Measurements from ENCODE around the gene SPOPL. TPM values are rescaled to one million over a fixed set of nuclear protein-coding genes. Genes with fewer than 3 reads are reported as not detected.
A peak's percentile ranks its signal among the peaks of the same experiment; 100 is the strongest.
"Not testable (repeated sequence)": the region's sequence is repeated elsewhere in the genome, so short reads cannot be mapped to it uniquely, and the experiment has no call there.

The SPOPL gene
- total RNA-seq (2014; rRNA removed; shearing (Covaris generic)): 19.0 and 20.4 TPM in 2 replicates

DNA sequence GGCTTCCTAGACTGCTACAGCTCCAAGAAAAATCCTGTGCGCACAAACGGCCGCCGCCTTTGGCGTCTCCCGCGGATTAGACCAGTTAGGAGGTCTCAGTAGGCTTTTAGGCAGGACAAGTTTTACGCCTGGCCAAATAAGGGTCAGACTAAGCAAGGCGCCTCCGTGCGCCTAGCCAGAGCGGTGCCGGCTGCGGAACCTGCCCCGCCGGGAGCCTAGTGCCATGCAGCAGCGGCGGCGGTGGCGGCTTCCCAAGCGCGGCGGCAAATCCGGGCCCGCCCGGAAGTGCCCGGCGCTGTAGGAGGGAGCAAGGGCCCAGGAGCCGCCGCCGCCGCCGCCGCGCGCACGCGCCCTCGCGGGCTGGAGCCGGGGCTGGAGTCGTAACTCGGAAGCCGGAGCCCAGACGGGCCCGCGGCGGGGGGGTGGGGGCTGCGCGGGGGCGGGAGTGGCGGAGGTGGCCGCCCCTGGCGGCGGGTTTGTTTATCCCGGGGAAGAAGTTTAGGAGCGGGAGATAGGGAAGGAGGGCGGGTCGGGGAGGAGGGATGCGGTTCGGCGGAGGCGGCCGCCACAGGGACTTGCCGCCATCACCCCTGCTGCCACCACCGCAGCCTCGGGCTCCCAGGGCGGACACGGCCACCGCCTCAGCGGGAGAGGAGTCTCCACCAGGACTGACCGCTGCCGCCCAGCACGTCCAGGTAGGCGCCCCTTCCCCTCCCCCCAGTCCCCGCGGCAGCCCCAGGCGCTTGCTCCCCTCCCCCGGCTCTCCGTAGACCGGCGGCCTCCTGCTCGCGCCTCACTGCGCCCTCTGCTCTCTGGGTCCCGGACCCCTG is at the start of gene SPOPL:
SPOPL (plus strand) TSS at position 346 of the 830 bp plus-strand sequence. CDS start 48,447 bp downstream, outside the sequence.
- peak; percentile 89 for DNase-seq (ENCODE audit: low spot score)

DNA sequence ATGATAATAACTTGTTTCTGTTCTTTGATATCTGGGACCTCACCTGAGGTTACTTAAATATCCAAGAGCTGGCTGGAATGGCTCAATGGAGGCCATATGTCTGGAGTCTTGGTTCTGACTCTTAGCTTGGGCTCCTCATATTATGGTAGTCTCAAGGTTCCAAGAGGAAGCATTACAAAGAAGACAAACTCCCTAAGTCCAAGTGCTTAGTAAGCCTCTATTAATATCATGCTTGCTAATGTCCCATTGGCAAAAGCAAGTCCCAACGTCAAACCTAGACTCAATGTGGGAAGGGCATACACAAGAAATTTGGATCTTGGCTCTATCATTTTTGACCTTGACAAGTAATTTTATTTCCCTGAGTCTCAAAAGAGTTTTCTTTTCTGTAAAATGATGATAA is 49.2 kb upstream of the SPOPL start:
- no peak for DNase-seq (ENCODE audit: low spot score)

DNA sequence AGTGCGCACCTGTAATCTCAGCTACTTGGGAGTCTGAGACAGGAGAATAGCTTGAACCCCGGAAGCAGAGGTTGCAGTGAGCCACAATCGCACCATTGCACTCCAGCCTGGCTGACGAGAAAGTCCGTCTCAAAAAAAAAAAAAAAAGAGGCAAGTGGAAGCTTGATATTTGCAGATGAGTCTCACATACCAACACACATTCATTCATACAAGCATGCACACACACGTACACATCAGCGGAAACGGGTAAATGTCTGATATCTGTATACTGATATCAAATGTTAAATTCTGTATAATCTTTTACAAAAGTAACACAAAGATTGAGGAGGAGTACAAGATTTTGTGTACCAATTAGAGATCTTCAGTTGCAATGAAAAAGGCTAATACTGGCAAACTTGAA is 47.8 kb upstream of the SPOPL start:
- DNase-seq (ENCODE audit: low spot score): no peak

DNA sequence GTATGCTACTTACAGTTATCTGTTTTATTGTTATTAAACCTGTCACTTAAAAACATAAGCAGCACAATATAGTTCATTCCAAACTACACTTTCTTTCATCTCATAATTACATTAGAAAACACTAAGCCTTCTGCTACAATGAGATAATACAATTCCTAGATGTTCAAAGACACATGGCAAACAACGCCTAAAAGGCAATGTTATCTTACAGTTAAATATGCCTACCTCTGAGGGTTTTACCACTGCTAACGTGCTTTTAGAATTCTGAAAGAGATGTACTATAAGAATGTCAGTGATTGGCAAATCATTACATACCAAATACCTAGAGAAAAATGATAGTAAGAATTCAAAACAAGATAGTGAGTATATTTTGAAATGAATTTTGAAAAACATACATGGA is 46.8 kb upstream of the SPOPL start:
- no peak for DNase-seq (ENCODE audit: low spot score)

DNA sequence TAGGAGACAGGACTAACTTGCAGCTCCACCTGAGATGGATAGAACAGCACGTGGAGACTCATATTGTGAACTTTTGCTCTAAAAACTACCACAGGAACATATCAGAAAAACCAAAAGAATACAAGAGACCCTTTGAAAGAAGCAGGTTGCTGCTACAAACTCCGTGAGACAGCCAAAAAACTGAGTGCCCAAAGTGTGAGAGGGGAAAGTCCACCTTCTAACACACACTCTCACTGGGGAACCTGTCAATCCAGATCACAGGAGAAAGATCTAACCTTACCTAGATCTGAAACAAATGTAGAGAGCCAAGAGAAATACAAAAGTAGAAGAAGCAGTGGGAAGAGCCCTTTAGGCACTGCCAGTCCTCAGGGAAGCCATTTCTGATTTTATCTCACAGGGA is 46.3 kb upstream of the SPOPL start:
- DNase-seq (ENCODE audit: low spot score): no peak

DNA sequence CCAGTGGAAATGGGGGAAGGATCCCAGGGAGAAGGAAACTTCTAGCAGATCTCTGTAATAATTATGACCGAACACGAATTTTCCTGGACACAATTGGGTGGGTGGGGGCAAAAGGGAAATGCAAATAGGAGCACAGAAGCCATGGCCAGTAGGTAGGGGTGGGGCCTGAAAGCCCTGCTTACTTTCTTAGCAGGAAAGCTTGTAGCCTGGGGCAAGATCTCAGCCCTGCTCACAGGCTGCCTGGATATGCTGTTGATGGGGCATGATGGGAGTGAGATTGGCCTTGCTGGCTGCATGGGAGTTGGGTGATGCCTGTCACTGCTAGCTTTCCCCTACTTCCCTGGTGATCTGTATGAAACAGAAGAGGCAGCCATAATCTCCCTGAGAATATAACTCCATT is 45.9 kb upstream of the SPOPL start:
- DNase-seq (ENCODE audit: low spot score): no peak

DNA sequence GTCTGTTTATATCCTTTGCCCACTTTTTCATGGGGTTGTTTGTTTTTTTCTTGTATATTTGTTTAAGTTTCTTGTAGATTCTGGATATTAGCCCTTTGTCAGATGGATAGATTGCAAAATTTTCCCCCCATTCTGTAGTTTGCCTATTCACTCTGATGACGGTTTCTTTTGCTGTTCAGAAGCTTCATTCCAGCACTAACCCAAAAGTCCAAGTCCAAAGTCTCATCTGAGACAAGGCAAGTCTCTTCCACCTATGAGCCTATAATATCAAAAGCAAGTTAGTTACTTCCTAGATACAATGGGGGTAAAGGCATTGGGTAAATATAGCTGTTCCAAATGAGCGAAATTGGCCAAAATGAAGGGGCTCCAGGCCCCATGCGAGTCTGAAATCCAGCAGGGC is 38.9 kb upstream of the SPOPL start:
- not testable (repeated sequence) for DNase-seq (ENCODE audit: low spot score)

DNA sequence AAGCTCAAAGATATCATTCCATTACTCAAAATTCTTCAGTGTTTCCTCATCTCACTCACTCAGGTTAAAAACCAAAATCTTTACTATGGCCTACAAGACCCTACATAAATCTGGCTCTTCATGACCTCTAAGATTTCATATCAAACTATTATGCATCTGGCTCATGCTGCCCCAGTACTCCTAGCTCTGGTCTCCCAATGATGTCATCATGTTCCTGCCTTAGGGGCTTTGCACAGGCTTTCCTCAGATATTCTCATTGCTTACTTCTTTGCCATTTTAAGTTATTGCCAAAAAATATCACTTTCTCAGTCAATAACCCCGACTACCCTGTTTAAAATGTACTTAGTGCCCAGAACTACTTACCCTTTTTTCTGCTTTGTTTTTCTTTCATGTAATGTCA is 33.0 kb upstream of the SPOPL start:
- no peak for DNase-seq (ENCODE audit: low spot score)

DNA sequence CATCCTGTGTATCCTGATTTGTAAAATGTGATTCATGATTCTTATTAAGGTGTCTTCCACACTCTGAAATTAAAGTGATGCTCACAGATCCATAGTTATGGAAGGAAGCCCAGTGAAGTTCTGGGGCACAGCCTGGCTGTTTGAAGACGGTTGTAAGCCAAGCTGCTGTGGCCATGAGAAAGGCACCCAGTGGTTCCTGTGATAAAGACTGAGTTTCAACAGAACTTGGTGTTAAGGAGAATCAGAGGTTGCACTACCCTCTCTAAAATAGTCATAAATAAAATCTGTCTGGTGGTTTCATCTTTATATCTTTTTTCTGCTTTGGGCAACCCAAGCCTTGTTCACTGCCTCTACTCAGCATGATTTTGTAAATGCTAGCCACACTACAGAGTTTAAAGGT is 32.2 kb upstream of the SPOPL start:
- no peak for DNase-seq (ENCODE audit: low spot score)

DNA sequence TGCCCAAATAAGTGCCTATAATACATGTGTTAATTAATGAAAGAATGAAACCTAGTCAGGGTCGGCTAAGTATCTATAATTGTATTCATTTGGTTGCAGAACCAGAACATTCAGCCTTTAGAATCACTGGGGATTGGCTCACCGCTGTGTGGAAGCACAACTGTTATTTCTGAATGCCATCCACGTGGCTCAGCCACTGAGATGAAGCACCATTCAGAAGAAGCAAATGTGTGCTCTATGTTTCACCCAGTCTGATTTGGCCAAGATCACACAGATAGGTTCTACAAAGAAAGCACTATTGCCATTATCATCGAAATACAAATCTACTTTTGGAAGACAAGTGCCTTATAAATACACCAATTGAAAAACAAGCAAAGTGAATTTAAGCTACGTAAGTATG is 30.6 kb upstream of the SPOPL start:
- no peak for DNase-seq (ENCODE audit: low spot score)

DNA sequence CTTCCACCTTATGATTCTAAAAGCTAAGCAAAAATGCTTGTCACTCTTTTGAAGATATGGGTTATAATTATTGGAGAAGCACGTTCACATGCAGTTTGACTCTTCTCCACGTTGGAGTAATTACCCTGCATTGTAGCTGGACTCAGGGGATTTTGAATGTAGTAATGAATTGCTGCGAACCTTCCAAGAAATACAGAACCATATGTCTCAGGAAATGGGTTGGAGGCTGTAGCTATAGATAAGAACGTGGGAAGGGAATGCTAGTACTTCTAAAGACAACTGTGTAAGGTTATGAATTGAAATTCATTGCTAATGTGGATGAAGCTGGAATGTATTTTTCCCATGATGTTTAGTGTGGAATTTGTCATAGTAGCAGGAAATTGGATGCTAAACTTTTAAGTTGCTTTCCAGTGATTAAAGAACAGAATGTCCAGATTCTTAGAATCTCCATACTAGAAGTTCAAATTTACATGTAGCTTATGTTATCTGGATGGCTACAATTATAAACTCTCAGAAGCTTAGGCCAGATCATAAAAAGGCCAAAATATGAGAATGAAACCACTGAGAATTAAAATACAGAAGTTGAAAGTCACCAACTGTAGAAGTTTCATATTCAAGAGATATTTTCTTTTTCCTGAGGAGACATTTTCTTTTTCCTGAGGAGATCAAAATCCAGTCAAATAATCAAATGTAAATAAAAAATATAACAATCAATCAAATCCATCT is 27.3 kb upstream of the SPOPL start:
- DNase-seq (ENCODE audit: low spot score): no peak

DNA sequence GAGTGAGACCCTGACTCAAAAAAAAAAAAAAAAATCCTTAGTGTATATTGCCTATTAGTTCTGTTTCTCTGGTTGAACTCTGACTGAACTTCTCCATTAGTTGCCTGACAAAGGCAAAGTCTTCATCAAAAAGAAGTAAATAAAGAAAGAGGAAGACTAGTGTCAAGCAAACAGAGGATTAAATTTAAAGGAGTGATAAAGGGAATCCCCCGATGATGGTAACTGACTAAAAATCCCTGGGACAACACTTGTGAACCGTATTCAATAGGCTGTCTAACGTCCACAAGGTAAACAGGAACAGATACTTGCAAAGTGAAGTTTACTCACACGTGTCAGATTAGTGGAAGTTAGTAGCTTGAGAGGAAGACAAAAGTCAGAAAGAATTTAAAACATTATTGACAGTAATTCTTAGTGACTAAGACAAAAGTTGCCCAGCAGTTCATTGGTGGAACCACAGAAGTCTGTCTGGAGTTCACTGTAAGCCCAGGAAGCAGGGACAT is 26.2 kb upstream of the SPOPL start:
- no peak for DNase-seq (ENCODE audit: low spot score)

DNA sequence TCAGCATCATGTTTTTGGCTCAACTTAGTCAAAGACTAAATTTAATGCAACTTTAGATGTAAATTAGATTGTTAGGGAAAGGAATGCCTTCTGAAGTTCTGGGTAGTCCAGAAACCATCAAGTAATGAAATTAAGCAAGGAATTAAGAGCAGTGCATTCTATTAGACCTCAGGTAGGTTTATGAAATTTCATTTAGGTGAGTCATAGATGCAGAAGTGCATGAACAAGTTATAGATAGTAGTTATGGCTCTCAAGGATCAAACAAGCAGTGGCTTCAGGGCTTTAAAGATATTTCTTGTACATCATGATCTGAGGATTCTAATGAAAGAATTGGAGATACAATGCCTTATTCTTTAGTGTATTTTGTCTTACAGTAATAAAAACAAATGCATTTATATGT is 25.4 kb upstream of the SPOPL start:
- DNase-seq (ENCODE audit: low spot score): no peak

DNA sequence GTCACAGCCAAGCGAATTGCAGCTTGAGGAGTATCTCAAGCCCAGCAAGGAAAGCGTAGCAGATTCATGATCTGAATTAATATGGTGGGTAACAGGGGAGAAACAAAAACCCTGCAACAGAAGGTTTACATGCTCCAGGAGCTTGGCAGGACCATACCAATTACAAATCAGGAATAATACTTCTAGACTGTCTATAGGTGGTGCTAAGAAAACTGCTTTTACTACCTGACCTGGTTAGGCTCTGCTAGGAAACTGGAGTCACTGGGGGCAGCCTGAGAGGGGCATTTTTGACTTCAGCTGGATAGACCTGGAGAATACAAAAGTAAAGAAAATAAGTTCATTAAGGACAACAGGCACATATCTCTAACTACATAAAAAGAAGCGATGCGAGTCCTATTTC is 24.6 kb upstream of the SPOPL start:
- DNase-seq (ENCODE audit: low spot score): peak; percentile 30

DNA sequence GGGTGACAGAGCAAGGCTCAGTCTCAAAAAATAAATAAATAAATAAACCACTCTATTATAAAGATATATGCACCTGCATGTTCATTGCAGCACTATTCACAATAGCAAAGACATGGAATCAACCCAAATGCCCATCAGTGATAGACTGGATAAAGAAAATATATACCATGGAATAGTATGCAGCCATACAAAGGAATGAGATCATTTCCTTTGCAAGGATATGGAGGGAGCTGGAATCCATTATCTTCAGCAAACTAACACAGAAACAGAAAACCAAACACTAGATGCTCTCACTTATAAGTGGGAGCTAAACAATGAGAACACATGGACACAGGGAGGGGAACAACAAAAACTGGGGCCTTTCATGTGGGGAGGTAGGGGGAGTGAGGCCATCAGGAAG is 18.8 kb upstream of the SPOPL start:
- DNase-seq (ENCODE audit: low spot score): not testable (repeated sequence)

DNA sequence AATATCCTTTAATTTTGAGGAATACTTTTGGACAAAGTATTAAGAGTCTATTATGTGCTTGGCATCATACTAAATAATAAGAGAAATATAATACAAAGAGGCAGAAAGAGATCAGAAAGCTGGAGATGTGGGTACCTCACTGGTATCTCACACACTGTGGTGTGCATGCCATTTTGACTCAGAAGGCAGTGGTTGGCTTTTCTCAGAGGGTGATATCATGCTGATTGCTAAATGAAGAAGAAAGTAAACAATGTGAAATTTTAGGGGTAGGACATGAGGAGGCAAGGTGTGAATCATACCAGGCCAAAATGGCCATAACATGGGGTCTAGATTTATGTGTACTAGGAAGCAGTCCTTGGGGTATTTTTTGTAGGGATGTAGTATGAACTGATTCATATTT is 16.6 kb upstream of the SPOPL start:
- no peak for DNase-seq (ENCODE audit: low spot score)

DNA sequence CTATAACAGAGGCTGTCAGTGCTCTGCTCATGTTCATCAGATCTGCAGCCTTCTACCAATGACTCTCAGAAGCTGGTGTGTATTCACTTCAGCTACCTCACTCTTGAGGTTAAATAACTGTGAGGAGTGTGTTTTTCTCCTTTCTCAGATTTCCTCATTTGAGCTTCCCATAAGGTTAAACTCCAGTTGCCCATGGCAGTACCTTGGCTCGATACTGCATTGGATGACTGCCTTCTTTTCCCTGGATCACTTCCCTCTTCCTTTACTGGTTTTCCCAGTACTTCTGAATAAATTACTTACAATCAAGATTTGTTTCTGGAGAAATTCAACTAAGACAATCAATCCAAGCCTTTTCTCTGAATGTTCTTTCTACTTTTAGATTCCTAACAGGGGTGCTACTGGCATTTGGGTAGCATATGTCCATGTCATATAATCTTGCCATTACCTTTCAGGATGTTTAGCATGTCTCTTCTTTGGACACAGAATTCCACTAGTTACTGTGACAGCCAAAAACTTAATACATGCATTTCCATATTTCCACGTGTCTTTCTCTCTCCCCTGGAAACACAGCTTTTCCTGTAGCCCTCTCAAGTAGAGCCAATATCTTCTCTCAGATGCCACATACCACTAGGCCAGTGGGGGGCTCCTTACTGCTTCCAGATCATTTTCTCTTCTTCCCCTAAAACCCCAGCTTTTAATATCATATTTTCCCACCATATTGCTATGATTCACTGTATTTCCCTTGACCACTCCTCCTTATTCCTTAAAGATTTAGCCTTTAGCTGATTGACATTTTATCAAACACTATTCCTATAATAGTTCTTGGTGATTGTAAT is 15.0 kb upstream of the SPOPL start:
- no peak for DNase-seq (ENCODE audit: low spot score)

DNA sequence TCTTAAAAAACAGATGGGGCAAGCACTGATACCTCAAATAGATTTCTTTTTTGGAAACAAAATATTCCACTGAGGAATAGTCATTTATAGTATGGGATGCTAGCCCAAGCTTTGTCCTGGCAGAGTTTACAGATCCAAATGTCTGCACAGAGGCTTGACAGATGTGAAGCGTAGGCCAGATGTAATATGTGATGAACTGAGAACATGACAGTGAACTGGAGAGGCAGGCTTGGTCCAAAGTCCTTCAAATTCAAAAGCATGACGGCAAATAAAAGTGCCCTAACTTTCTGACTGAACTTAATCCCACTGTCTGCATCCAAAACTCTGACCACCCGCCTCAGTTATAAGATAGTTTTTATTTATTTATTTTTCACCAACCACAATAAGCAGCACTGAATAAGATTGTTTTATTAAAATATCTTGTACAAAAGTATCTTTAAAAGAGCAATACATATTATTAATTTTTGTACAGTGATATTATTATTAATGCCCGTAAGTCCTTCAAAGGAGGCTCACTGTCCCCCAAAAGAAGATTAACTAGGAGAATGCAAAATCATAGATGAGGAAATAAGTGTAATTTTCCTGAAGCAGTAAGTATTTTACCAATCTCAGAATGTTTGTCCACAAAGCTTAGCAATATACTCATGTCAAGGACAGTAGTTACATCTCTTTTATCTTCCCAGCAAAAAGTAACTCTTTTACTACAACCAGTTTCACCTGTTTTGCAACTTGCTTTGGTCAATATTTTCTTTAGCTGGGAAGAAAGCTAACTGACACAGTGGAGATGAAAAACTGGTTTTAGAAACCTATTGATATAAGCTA is 10.7 kb upstream of the SPOPL start:
- DNase-seq (ENCODE audit: low spot score): peak; percentile 75

DNA sequence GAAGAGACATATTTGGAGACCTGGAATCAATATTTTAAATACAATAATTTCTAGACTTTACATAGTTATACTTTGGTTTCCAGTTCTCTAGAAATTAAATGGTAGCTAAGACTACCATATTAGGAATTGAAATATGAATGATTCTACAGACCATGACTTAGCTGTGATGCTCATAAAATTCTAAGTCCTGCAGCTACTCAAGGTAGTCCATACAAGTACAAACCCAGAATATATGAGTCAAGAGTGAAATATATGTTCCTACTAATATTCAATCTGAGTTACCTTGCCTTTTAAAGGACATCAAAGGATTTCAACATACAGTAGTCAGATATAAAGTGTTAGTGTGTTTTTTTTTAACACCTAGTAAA is 10.1 kb upstream of the SPOPL start:
- DNase-seq (ENCODE audit: low spot score): no peak

DNA sequence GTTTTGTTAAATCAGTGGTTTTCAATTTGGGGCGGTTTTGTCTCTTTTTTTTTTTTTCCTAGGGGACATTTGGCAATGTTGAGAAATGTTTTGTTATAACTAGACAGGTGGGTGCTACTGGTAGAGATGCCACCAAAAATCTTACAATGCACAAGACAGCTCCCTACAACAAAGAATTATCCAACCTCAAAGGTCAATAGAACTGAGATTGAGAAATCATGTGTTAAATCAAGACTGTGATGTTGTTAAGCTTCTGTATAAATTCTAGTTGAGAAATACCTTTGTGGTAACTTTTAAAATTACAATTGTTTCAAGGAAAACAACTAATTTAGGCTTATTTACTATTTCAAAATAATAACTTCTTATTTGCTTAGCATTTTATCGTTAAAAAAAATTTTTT is 9.4 kb upstream of the SPOPL start:
- no peak for DNase-seq (ENCODE audit: low spot score)

DNA sequence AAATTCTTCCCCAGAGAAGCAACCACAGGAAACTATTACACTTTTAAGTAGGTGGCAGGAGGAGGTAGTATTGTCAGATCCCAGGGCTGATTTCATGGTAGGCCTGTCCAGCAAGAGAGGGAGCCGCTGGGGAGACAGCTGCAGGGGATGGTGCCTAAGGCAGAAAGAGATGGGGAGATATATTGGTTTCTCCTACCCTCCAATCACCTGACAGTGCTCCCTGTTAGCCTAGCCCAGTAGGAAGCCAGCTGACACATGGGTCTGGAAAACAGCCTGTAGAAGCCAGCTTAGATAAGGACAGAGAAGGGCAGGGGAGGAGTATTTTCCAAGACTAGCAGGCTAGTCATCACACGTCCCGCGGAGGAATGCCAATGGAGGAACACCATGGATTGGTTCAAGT is 8.2 kb upstream of the SPOPL start:
- no peak for DNase-seq (ENCODE audit: low spot score)
